ENCODE data around the gene ETHE1.
"Not testable (repeated sequence)": the region's sequence is repeated elsewhere in the genome, so short reads cannot be mapped to it uniquely, and the experiment has no call there.

Gene ETHE1

GRCh38 chr19:43523696-43524095 lies 3.3 kb downstream of the ETHE1 start:
- not testable (repeated sequence) for DNase-seq

- no peak for DNase-seq
Measured at GRCh38 chr19:43522929-43523328, 4.1 kb downstream of the ETHE1 start.

- DNase-seq: peak; percentile 49 to 88
Measured at GRCh38 chr19:43519436-43520088, 7.4 kb downstream of the ETHE1 start.

GRCh38 chr19:43518051-43518450 lies 8.9 kb downstream of the ETHE1 start:
- no peak for DNase-seq

GRCh38 chr19:43512399-43512798 lies 14.6 kb downstream of the ETHE1 start:
- DNase-seq: not testable (repeated sequence)

GRCh38 chr19:43511324-43511723 lies 15.7 kb downstream of the ETHE1 start:
- DNase-seq: no peak

GRCh38 chr19:43510713-43511112 lies 16.3 kb downstream of the ETHE1 start:
- no peak for DNase-seq

- DNase-seq: no peak
Measured at GRCh38 chr19:43507880-43508279, 19.1 kb downstream of the ETHE1 start.

- DNase-seq: no peak
Measured at GRCh38 chr19:43506629-43507028, 20.4 kb downstream of the ETHE1 start.

- no peak for DNase-seq
Measured at GRCh38 chr19:43505941-43506340, 21.1 kb downstream of the ETHE1 start.

GRCh38 chr19:43505186-43505456 lies 21.9 kb downstream of the ETHE1 start:
- no peak for DNase-seq

- no peak for DNase-seq
Measured at GRCh38 chr19:43504426-43505185, 22.4 kb downstream of the ETHE1 start, which contains the start of gene PHLDB3. PHLDB3 (minus strand) TSS chr19:43504746; CDS start chr19:43504118, 628 bp downstream.

GRCh38 chr19:43503501-43504425 lies 23.2 kb downstream of the ETHE1 start:
- DNase-seq: peak; percentile 90 to 95

- no peak for DNase-seq
Measured at GRCh38 chr19:43502419-43502976, 24.5 kb downstream of the ETHE1 start.

- no peak for DNase-seq
Measured at GRCh38 chr19:43501661-43502418, 25.2 kb downstream of the ETHE1 start.

- DNase-seq: no peak
Measured at GRCh38 chr19:43499042-43499441, 28.0 kb downstream of the ETHE1 start.

GRCh38 chr19:43498233-43498842 lies 28.7 kb downstream of the ETHE1 start:
- DNase-seq: no peak

- no peak for DNase-seq
Measured at GRCh38 chr19:43496960-43497359, 30.0 kb downstream of the ETHE1 start.

- DNase-seq: no peak
Measured at GRCh38 chr19:43495082-43495481, 31.9 kb downstream of the ETHE1 start.

- DNase-seq: no peak
Measured at GRCh38 chr19:43490759-43491158, 36.2 kb downstream of the ETHE1 start.

- DNase-seq: no peak
Measured at GRCh38 chr19:43489979-43490599, 36.9 kb downstream of the ETHE1 start.
